ENCODE measurements around the gene GPM6B. TPM values are rescaled to one million over a fixed set of nuclear protein-coding genes. Genes with fewer than 3 reads are reported as not detected.

Gene GPM6B, protein sequence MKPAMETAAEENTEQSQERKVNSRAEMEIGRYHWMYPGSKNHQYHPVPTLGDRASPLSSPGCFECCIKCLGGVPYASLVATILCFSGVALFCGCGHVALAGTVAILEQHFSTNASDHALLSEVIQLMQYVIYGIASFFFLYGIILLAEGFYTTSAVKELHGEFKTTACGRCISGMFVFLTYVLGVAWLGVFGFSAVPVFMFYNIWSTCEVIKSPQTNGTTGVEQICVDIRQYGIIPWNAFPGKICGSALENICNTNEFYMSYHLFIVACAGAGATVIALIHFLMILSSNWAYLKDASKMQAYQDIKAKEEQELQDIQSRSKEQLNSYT
- total RNA-seq: not detected in 2 replicates

DNA sequence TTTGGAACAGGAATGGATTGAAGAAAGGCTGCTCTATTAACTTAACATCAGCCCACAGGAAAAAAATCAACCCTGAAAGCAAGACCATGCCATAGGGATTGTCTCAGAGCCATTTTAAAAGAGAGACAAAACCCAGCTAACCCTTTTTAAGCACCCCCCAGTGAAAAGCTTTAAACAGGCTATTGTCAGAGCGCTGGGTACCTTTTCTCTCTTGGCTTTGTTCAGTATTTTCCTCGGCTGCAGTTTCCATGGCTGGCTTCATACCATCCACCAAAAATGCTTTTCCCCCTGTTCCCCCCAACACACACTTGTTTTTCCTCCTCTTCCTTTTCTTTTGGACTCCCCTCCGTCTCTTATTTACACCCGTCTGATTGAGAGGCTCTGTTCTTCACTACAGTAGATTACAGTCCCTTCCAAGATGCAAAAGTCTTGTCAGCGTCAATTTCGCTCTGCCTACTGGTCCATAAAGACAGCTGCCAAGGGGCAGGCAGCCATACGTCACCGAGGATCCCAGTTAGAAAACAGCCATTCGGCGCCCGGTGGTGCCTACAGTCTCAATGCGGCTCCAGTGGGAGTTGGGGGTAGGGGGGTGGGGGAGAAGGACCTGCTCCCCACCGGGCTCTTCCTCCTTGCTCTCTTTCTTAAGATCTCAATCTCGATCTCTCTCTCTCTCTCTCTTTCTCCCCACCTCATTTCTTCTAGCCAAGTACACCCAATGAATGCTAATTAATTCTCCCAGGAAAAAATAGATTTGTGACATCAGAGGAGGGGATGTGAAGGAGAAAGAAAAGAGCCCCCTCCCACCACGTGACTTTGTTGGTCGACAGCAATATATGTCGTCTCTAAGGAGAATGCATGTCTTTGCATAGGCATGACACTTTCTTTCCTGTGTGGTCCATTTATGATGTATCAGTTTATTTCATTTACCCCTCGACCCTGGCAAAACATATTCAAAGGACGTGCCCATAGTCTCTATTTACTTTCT lies at the start of gene GPM6B:
Gene GPM6B, minus strand, starts transcription at position 451 of the 985 bp plus-strand sequence. Its CDS starts 189 bp downstream, at position 262.

DNA sequence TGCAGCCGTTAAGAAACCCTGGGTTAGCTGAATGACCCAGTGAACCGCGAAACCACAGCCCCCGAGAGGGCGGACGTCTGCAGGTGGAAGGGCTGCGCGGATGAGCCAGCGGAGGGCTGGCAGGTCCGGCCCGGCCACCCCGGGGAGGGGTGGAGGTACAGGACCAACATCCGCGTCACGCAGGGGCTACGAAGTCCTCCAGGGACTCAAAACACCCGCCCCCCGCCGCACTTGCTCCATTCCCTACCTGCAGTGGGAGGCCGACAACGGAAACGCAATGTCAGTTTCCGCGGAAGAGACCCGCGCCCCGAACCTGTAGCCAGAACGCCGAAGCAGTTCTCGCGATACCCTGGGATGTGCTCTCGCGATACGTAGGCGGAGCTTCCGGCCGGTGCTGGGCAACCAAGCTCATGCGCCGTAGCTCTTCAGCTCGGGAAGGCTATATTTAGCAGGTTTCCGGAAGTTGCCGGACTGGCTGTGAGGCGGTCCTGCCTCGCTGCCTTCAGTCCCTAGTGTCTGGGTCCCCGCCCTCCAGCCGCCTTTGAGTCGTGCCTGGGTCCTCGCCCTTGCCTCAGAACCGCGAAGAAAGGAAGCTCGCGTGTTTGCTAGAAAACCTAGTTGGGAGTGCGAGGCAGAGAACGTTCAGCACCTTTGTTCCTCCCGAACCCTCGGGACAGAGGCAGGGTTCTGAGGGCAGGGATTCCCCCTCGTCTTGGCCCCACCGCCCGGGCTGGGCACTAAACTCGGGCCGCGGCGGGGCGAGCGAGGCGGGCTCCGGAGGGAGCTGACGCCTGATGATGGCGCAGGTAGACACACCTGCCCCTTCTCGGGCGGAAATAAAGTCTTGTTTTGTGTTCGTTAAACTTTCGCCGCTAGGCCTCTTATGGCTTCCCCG lies 82.4 kb downstream of the GPM6B start, which contains the start of the genes OFD1 and TRAPPC2:
Gene OFD1, plus strand, starts transcription at position 471 of the 895 bp plus-strand sequence. Its CDS starts 324 bp downstream, at position 795.
Gene TRAPPC2, minus strand, starts transcription at position 343 of the 895 bp plus-strand sequence. CDS start 14,657 bp downstream, outside the sequence.

Other genes starting within 250 kb of the GPM6B start
- under 0.01 TPM in 1 of 2 replicates, not detected in the other for gene EGFL6, start 247.5 kb downstream of the GPM6B start, total RNA-seq
- 2.0 and 3.9 TPM in 2 replicates for gene TCEANC, start 164.0 kb downstream of the GPM6B start, total RNA-seq
- gene RAB9A, start 128.0 kb downstream of the GPM6B start, total RNA-seq: 34.2 and 38.5 TPM in 2 replicates
- gene TRAPPC2, start 82.5 kb downstream of the GPM6B start, total RNA-seq: 18.7 and 28.3 TPM in 2 replicates
- 12.1 and 20.0 TPM in 2 replicates for gene OFD1, start 82.3 kb downstream of the GPM6B start, total RNA-seq
- gene GEMIN8, start 212.8 kb upstream of the GPM6B start, total RNA-seq: 5.3 and 15.7 TPM in 2 replicates